Measurements from ENCODE around the gene FGF6.

Gene FGF6

GRCh38 chr12:4447151-4447550, 1.5 kb upstream of the FGF6 start:
- DNase-seq (ENCODE audit: low read depth), result no peak
- H3K4me3 ChIP-seq (ENCODE audit: low read depth, low read length), result no peak overlapping the region
- no peak for TF ChIP-seq CTCF (IDR thresholded peaks at IDR 0.05; ENCODE audit: control insufficient read depth, extremely low read depth, insufficient read depth)

- no peak overlapping the region for H3K4me3 ChIP-seq (ENCODE audit: low read depth, low read length)
- no peak for TF ChIP-seq CTCF (IDR thresholded peaks at IDR 0.05; ENCODE audit: control insufficient read depth, extremely low read depth, insufficient read depth)
- DNase-seq (ENCODE audit: low read depth), result no peak
These were observed 720 bp upstream of the FGF6 start for GRCh38 chr12:4446335-4446734.

GRCh38 chr12:4444031-4444430, 1.6 kb downstream of the FGF6 start:
- no peak for DNase-seq (ENCODE audit: low read depth)
- no peak for TF ChIP-seq CTCF (IDR thresholded peaks at IDR 0.05; ENCODE audit: control insufficient read depth, extremely low read depth, insufficient read depth)
- no peak overlapping the region for H3K4me3 ChIP-seq (ENCODE audit: low read depth, low read length)

GRCh38 chr12:4443616-4444015, 2.0 kb downstream of the FGF6 start:
- DNase-seq (ENCODE audit: low read depth), result no peak
- TF ChIP-seq CTCF (IDR thresholded peaks at IDR 0.05; ENCODE audit: control insufficient read depth, extremely low read depth, insufficient read depth), result no peak
- no peak overlapping the region for H3K4me3 ChIP-seq (ENCODE audit: low read depth, low read length)

- TF ChIP-seq CTCF (IDR thresholded peaks at IDR 0.05; ENCODE audit: control insufficient read depth, extremely low read depth, insufficient read depth), result no peak
- no peak for DNase-seq (ENCODE audit: low read depth)
- no peak overlapping the region for H3K4me3 ChIP-seq (ENCODE audit: low read depth, low read length)
These were observed 4.0 kb downstream of the FGF6 start for GRCh38 chr12:4441355-4442335.

GRCh38 chr12:4440187-4440941, 5.3 kb downstream of the FGF6 start:
- no peak overlapping the region for H3K4me3 ChIP-seq (ENCODE audit: low read depth, low read length)
- TF ChIP-seq CTCF (IDR thresholded peaks at IDR 0.05; ENCODE audit: control insufficient read depth, extremely low read depth, insufficient read depth), result no peak
- no peak for DNase-seq (ENCODE audit: low read depth)

Measured in LNCaP clone FGC (cell line).